ENCODE data around the gene THRA. TPM values are rescaled to one million over a fixed set of nuclear protein-coding genes. Genes with fewer than 3 reads are reported as not detected.

Gene THRA
- total RNA-seq, 1 experiment from 2014 or later = 10.1 TPM

GRCh38 chr17:40027614-40028012, 35.2 kb upstream of the THRA start:
- Histone ChIP-seq H4K8ac (replicated peaks; ENCODE audit: insufficient read length, low read depth, low read length) (no peak overlapping the region), H2AFZ (ENCODE audit: low read length) (no peak overlapping the region), H2BK120ac (ENCODE audit: low read depth, low read length, poor library complexity, severe bottlenecking) (no peak overlapping the region), H4K5ac (ENCODE audit: insufficient read length, low read depth, low read length) (no peak overlapping the region), H3K9me3 (ENCODE audit: control insufficient read depth, low read depth, low read length) (no peaks in the 10 kb centered on the region), H3K27me3 (ENCODE audit: insufficient read depth, low read length) (no peaks in the 10 kb centered on the region), H3K23me2 (ENCODE audit: insufficient read length, low read depth, low read length, poor library complexity, severe bottlenecking) (no peaks in the 10 kb centered on the region), H3K4me1 (ENCODE audit: insufficient read depth, low read length) (no peaks in the 10 kb centered on the region), H2BK5ac (ENCODE audit: insufficient read length, low read length) (no peak overlapping the region), H3T11ph (ENCODE audit: low read length) (no peak overlapping the region), H3K79me1 (ENCODE audit: insufficient read depth, low read depth, low read length, poor library complexity, severe bottlenecking) (no peaks in the 10 kb centered on the region), H2BK20ac (ENCODE audit: low read depth, low read length, poor library complexity, severe bottlenecking) (no peak overlapping the region), H2BK15ac (ENCODE audit: low read depth, low read length) (no peak overlapping the region), H3K9ac (ENCODE audit: extremely low read depth, insufficient read length, low read length) (no peak overlapping the region), H3K14ac (ENCODE audit: insufficient read depth, low read length) (no peak overlapping the region), H2BK12ac (ENCODE audit: insufficient read length, low read depth, low read length) (no peak overlapping the region), H3K4ac (ENCODE audit: low read depth, low read length) (no peak overlapping the region), H3K79me2 (ENCODE audit: insufficient read depth, low read length) (no peaks in the 10 kb centered on the region), H3K23ac (ENCODE audit: insufficient read length, low read depth, low read length) (no peak overlapping the region), H4K20me1 (ENCODE audit: control insufficient read depth, insufficient read depth, insufficient read length) (no peaks in the 10 kb centered on the region), H3K4me2 (ENCODE audit: insufficient read depth, insufficient read length, low read length) (no peak overlapping the region), H3K18ac (ENCODE audit: insufficient read length, low read depth, low read length) (no peak overlapping the region), H4K91ac (ENCODE audit: insufficient read length, low read depth, low read length) (no peak overlapping the region), H3K27ac (ENCODE audit: insufficient read length, low read depth, low read length) (no peak overlapping the region), H3K56ac (ENCODE audit: insufficient read length, low read depth, low read length) (no peak overlapping the region), H2AK5ac (ENCODE audit: insufficient read length, low read length) (no peak overlapping the region)
- Mint-ChIP-seq H3K27ac (no peak overlapping the region), H3K4me3 (no peak overlapping the region), H3K27me3 (ENCODE audit: low read depth) (no peaks in the 10 kb centered on the region), H3K9me3 (no peaks in the 10 kb centered on the region), H3K4me1 (peaks cover 1 to 7% of the 10 kb centered on the region in 2 experiments; a peak in 2 of 4 replicates), H3K36me3 (ENCODE audit: insufficient read depth in 1 of 3, low read depth in 3 of 3) (peaks cover 40 to 75% (median 68%) of the 10 kb centered on the region in 3 experiments; a peak in 6 of 7 replicates)
- WGBS (ENCODE audit: extremely low coverage, insufficient read length, low lambda C conversion rate) = no CpG with 5 or more reads among the region's 5 CpGs
- DNase-seq = no peak
- TF ChIP-seq, protein P1, sequence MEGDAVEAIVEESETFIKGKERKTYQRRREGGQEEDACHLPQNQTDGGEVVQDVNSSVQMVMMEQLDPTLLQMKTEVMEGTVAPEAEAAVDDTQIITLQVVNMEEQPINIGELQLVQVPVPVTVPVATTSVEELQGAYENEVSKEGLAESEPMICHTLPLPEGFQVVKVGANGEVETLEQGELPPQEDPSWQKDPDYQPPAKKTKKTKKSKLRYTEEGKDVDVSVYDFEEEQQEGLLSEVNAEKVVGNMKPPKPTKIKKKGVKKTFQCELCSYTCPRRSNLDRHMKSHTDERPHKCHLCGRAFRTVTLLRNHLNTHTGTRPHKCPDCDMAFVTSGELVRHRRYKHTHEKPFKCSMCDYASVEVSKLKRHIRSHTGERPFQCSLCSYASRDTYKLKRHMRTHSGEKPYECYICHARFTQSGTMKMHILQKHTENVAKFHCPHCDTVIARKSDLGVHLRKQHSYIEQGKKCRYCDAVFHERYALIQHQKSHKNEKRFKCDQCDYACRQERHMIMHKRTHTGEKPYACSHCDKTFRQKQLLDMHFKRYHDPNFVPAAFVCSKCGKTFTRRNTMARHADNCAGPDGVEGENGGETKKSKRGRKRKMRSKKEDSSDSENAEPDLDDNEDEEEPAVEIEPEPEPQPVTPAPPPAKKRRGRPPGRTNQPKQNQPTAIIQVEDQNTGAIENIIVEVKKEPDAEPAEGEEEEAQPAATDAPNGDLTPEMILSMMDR (conservative IDR thresholded peaks at IDR 0.05) = no peak
